Smooth muscle cell (in vitro differentiated cells): ENCODE results near the gene CXCL10. TPM values are rescaled to one million over a fixed set of nuclear protein-coding genes. Genes with fewer than 3 reads are reported as not detected.

Source experiments
- DNase-seq: peaks from one replicate; lab custom pipeline; 2025; ENCODE audit not compliant: unreplicated experiment; lab: John Stamatoyannopoulos, UW
- H2AFZ ChIP-seq: fragments of 200-600 bp; sonication (generic); 2 replicates; pipeline ENCODE4 v1.6.0; 2016; ENCODE audit warnings: antibody characterized with exemption, low read depth, mild to moderate bottlenecking
- H3F3A ChIP-seq: fragments of 200-600 bp; sonication (generic); 2 replicates; pipeline ENCODE4 v1.6.0; 2017; ENCODE audit warnings: antibody characterized with exemption, low read depth
- H3K27ac ChIP-seq: fragments of 200-600 bp; sonication (generic); 2 replicates; pipeline ENCODE4 v1.5.1; 2016; ENCODE audit warnings: low read depth, mild to moderate bottlenecking
- H3K27me3 ChIP-seq: fragments of 200-600 bp; sonication (generic); 2 replicates; pipeline ENCODE4 v1.6.1; 2016; ENCODE audit warnings: low read depth, mild to moderate bottlenecking
- H3K36me3 ChIP-seq: fragments of 200-600 bp; sonication (generic); 2 replicates; pipeline ENCODE4 v1.5.1; 2016; ENCODE audit warnings: low read depth
- H3K4me1 ChIP-seq: fragments of 200-600 bp; sonication (generic); 2 replicates; pipeline ENCODE4 v1.5.1; 2016; ENCODE audit warnings: low read depth
- H3K4me2 ChIP-seq: fragments of 200-600 bp; sonication (generic); 2 replicates; pipeline ENCODE4 v1.6.0; 2016; ENCODE audit warnings: mild to moderate bottlenecking
- H3K4me3 ChIP-seq: fragments of 200-600 bp; sonication (generic); 2 replicates; pipeline ENCODE4 v1.5.1; 2016; ENCODE audit warnings: mild to moderate bottlenecking
- H3K79me2 ChIP-seq: fragments of 200-600 bp; sonication (generic); 2 replicates; pipeline ENCODE4 v1.6.0; 2016; ENCODE audit warnings: low read depth, mild to moderate bottlenecking
- H3K9ac ChIP-seq: fragments of 200-600 bp; sonication (generic); 2 replicates; pipeline ENCODE4 v1.6.0; 2016; ENCODE audit warnings: low read depth
- H3K9me3 ChIP-seq: fragments of 200-600 bp; sonication (generic); replicated peaks from 2 replicates; pipeline ENCODE4 v1.5.1; 2016; ENCODE audit warnings: low read depth
- H4K20me1 ChIP-seq: fragments of 200-600 bp; sonication (generic); 2 replicates; pipeline ENCODE4 v1.6.0; 2016; ENCODE audit warnings: low read depth
- WGBS: methylation state at CpG from one replicate; pipeline ENCODE4 v1.1.7; 2016; ENCODE audit warnings: low lambda C conversion rate; 5-methylcytosine and 5-hydroxymethylcytosine counted together
- polyA plus RNA-seq: library from polyadenylated mRNA; unstranded; fragments of >200 nt; fragmentation: Nextera tagmentation; extraction: Ambion mirVana; gene quantifications from 2 replicates; pipeline ENCODE4 v1.2.1, GENCODE V29; 2016
- total RNA-seq: library from RNA; depleted of rRNA; stranded (reverse); fragments of >200 nt; gene quantifications from 2 replicates; pipeline ENCODE4 v1.2.3, GENCODE V29; 2014
- TF ChIP-seq, protein P1 (sequence below): fragments of 200-600 bp; sonication (generic); IDR thresholded peaks from 2 replicates; pipeline ENCODE4 v1.5.1; 2017; ENCODE audit warnings: borderline replicate concordance, mild to moderate bottlenecking, antibody characterized with exemption; ENCODE audit not compliant: insufficient read depth, poor library complexity, severe bottlenecking

Gene CXCL10
- total and polyA plus RNA-seq, 2 experiments from 2014 or later = 18.9 to 19.7 TPM

DNA sequence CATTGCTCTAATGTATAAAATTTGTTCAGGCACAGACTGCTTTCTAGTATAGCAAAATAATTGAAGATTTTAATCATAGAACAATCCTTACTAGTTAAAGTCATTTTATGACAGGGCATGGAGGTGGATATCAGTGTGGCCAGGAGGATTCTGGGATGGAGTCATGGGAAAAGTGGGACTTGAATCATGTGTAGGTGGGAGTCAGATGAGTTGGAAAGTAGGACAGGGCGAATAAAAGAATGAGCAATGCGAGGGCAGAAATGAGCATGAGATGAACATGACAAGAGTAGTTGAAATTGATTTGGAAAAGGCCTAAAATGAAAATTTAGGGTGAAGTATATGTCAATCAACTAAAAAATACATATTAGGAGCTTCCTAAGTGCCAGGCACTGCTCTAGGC lies 25.4 kb downstream of the CXCL10 start:
- no peak overlapping the region for H3K4me2 ChIP-seq
- H3K9ac ChIP-seq = no peak overlapping the region
- H2AFZ ChIP-seq = no peak overlapping the region
- H3K9me3 ChIP-seq = no peaks in the 10 kb centered on the region
- H4K20me1 ChIP-seq = no peaks in the 10 kb centered on the region
- H3K4me3 ChIP-seq = no peak overlapping the region
- no peak for DNase-seq
- 76% methylated on average over 2 of the region's 2 CpGs for WGBS
- TF ChIP-seq, protein P1, sequence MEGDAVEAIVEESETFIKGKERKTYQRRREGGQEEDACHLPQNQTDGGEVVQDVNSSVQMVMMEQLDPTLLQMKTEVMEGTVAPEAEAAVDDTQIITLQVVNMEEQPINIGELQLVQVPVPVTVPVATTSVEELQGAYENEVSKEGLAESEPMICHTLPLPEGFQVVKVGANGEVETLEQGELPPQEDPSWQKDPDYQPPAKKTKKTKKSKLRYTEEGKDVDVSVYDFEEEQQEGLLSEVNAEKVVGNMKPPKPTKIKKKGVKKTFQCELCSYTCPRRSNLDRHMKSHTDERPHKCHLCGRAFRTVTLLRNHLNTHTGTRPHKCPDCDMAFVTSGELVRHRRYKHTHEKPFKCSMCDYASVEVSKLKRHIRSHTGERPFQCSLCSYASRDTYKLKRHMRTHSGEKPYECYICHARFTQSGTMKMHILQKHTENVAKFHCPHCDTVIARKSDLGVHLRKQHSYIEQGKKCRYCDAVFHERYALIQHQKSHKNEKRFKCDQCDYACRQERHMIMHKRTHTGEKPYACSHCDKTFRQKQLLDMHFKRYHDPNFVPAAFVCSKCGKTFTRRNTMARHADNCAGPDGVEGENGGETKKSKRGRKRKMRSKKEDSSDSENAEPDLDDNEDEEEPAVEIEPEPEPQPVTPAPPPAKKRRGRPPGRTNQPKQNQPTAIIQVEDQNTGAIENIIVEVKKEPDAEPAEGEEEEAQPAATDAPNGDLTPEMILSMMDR = no peak
- no peaks in the 10 kb centered on the region for H3K4me1 ChIP-seq
- no peaks in the 10 kb centered on the region for H3K27me3 ChIP-seq
- no peak overlapping the region for H3K27ac ChIP-seq
- H3K36me3 ChIP-seq = no peaks in the 10 kb centered on the region
- H3F3A ChIP-seq = no peaks in the 10 kb centered on the region
- no peaks in the 10 kb centered on the region for H3K79me2 ChIP-seq

DNA sequence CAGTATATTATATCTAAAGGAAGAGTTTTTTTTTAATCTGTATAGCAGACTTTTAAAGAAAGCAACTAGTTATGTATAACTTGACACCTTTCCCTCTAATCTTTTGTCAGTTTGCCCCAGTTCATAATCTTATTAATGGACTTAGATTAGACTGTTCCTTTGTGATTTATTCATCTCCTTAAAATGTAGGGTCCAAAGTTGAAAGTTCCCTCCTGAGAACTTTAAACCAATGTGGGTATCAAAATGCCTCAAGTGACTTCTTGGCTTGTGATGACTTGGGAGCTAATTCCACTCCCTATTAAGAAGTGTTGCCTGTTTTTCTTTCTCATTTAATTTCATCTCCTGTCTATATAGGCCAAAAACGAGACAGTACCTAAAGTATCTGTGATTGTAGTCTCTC lies 26.2 kb downstream of the CXCL10 start:
- no peaks in the 10 kb centered on the region for H3K9me3 ChIP-seq
- DNase-seq = no peak
- H3K9ac ChIP-seq = no peak overlapping the region
- H3K79me2 ChIP-seq = no peaks in the 10 kb centered on the region
- no peaks in the 10 kb centered on the region for H3K27me3 ChIP-seq
- no peak overlapping the region for H2AFZ ChIP-seq
- no peaks in the 10 kb centered on the region for H3K36me3 ChIP-seq
- H3K27ac ChIP-seq = no peak overlapping the region
- TF ChIP-seq, protein P1 = no peak
- H3K4me3 ChIP-seq = no peak overlapping the region
- H3K4me2 ChIP-seq = no peak overlapping the region
- 86% methylated on average over 1 of the region's 1 CpG for WGBS
- no peaks in the 10 kb centered on the region for H3F3A ChIP-seq
- no peaks in the 10 kb centered on the region for H3K4me1 ChIP-seq
- no peaks in the 10 kb centered on the region for H4K20me1 ChIP-seq

DNA sequence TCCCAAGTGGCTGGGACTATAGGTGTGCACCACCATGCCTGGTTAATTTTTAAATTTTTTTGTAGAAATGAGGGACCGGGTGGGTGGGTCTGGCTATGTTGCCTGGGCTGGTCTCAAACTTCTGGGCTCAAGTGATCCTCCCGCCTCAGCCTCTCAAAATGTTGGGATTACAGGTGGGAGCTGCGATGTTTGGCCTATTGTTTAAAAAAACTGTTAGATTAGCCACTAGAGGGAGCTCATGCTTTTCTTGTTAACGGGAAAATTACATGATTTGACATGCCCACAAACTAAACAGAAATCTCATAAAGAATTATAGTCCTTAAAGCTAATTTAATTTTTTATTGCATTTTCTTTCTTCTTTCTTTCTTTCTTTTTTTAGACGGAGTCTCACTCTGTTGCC lies 27.6 kb downstream of the CXCL10 start:
- Histone ChIP-seq H2AFZ (no peak overlapping the region), H3K4me2 (no peak overlapping the region), H3K27me3 (no peaks in the 10 kb centered on the region), H3K27ac (no peak overlapping the region), H3K4me3 (no peak overlapping the region), H3K79me2 (no peaks in the 10 kb centered on the region), H3K4me1 (no peaks in the 10 kb centered on the region), H3K9me3 (no peaks in the 10 kb centered on the region), H3F3A (no peaks in the 10 kb centered on the region), H3K9ac (no peak overlapping the region), H3K36me3 (no peaks in the 10 kb centered on the region), H4K20me1 (no peaks in the 10 kb centered on the region)
- TF ChIP-seq, protein P1 = peak; percentile 77
- no peak for DNase-seq
- WGBS = 15% methylated on average over 5 of the region's 5 CpGs

DNA sequence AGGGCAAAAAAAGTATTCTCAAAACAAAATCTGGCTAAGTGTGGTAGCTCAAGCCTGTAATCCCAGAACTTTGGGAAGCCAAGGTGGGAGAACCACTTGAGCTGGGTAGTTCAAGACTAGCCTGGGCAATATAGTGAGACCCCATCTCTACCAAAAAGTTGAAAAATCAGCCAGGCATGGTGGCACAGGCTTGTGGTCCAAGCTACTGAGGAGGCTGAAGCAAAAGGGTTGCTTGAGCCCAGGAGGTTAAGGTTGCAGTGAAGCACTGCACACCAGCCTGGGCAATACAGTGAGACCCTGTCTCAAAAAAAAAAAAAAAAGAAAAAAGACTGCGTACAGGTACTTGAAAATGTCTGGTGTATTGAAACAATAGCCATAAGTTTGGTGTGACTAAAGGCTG lies 30.8 kb downstream of the CXCL10 start:
- no peak for DNase-seq
- Histone ChIP-seq H3K4me3 (no peak overlapping the region), H3K36me3 (no peaks in the 10 kb centered on the region), H3K9ac (no peak overlapping the region), H3K27me3 (no peaks in the 10 kb centered on the region), H3K4me2 (no peak overlapping the region), H3K9me3 (no peaks in the 10 kb centered on the region), H4K20me1 (peaks cover 10% of the 10 kb centered on the region), H3K4me1 (peaks cover 13% of the 10 kb centered on the region), H3K27ac (no peak overlapping the region), H2AFZ (no peak overlapping the region), H3F3A (no peaks in the 10 kb centered on the region), H3K79me2 (peaks cover 28% of the 10 kb centered on the region)
- WGBS = 92% methylated on average over 1 of the region's 1 CpG
- TF ChIP-seq, protein P1 = no peak
